Transverse colon (tissue), 4 donors: ENCODE measurements around the gene GNAO1. TPM values are rescaled to one million over a fixed set of nuclear protein-coding genes. Genes with fewer than 3 reads are reported as not detected.

Experiments
- DNase-seq: peaks from one replicate; pipeline ENCODE4 v3.0.0-alpha.2; 2019
- H3K27ac ChIP-seq, 4 donors: fragments of 200-600 bp; sonication (generic); 2 replicates each; pipeline ENCODE4 v1.5.1; 2016 to 2018; ENCODE audit warnings: inconsistent platforms in 4 of 4
- H3K27me3 ChIP-seq: fragments of 200-600 bp; sonication (generic); 2 replicates; pipeline ENCODE4 v1.5.1; 2017; ENCODE audit warnings: inconsistent platforms
- H3K36me3 ChIP-seq, 4 donors: fragments of 200-600 bp; sonication (generic); 2 replicates each; pipeline ENCODE4 v1.5.1; 2017 to 2019; ENCODE audit warnings: inconsistent platforms in 4 of 4
- H3K4me1 ChIP-seq, 4 donors: fragments of 200-600 bp; sonication (generic); 2 replicates each; pipeline ENCODE4 v1.5.1; 2017 to 2020; ENCODE audit warnings: inconsistent platforms in 4 of 4
- H3K4me3 ChIP-seq, 4 donors: fragments of 200-600 bp; sonication (generic); 1 replicate in 1 of 4; 2 replicates in 3 of 4; pipeline versions ENCODE4 v1.5.1 to v1.6.1; 2017 to 2019; ENCODE audit warnings: inconsistent platforms in 4 of 4
- H3K9me3 ChIP-seq, 2 donors: fragments of 200-600 bp; sonication (generic); 2 replicates each; pipeline ENCODE4 v1.5.1; 2017 to 2019; ENCODE audit warnings: inconsistent platforms in 2 of 2
- CTCF ChIP-seq, 5 experiments: fragments of 200-600 bp in 3 of 5; fragments of 450-650 bp in 2 of 5; sonication (generic) in 3 of 5; IDR thresholded peaks; 1 replicate in 2 of 5; 2 replicates in 3 of 5; pipeline ENCODE4 v1.5.1; 2016 to 2017; ENCODE audit warnings: antibody characterized with exemption in 5 of 5, inconsistent platforms in 3 of 5, mild to moderate bottlenecking in 2 of 5, moderate library complexity in 1 of 5
- EP300 ChIP-seq: sonication (generic); formaldehyde crosslinking; IDR thresholded peaks from one replicate; pipeline ENCODE4 v1.6.1; 2017; ENCODE audit warnings: antibody characterized with exemption, low read depth
- POLR2A ChIP-seq: fragments of 450-650 bp; IDR thresholded peaks from one replicate; pipeline ENCODE4 v1.6.1; 2016; ENCODE audit warnings: antibody characterized with exemption, mild to moderate bottlenecking, moderate library complexity
- POLR2AphosphoS5 ChIP-seq, 3 donors: sonication (generic); formaldehyde crosslinking; IDR thresholded peaks; one replicate each; pipeline ENCODE4 v1.6.1; 2016; ENCODE audit warnings: antibody characterized with exemption in 3 of 3
- WGBS, 2 donors: methylation state at CpG; one replicate each; pipeline ENCODE4 v1.1.5; 2018; ENCODE audit warnings: low coverage in 1 of 2; 5-methylcytosine and 5-hydroxymethylcytosine counted together
- in situ Hi-C, 4 donors: fragments of 200-750 bp; cut with MboI; loops; one replicate each; pipeline versions ENCODE4 v1.15.0 to v1.15.1; 2017; ENCODE audit warnings: low sequenced_read_pairs in 3 of 4, low pct_ligation_motif_present in 1 of 4, low pct_unique_long_range_greater_than_20kb in 1 of 4
- intact Hi-C: fragments of 100-400 bp; cut with DNase I; formaldehyde crosslinking; loops from one replicate; pipeline ENCODE4 v1.15.1; 2023; ENCODE audit warnings: low total_unique reads
- total RNA-seq, 4 donors: library from RNA; depleted of rRNA; stranded (reverse); fragments of >200 nt; gene quantifications; one replicate each; pipeline ENCODE4 v1.1.0, GENCODE V29; 2016

Gene GNAO1
- total RNA-seq, 4 donors from 2014 or later = 7.3 to 25.4 (median 11.3) TPM

GRCh38 chr16:56347166-56347565 is 155.9 kb downstream of the GNAO1 start:
- DNase-seq = no peak
- TF ChIP-seq CTCF (IDR thresholded peaks at IDR 0.05) (no peak), EP300 (no peak), POLR2AphosphoS5 (IDR thresholded peaks at IDR 0.05) (no peak)
- intact Hi-C loops = no loop called here

DNA sequence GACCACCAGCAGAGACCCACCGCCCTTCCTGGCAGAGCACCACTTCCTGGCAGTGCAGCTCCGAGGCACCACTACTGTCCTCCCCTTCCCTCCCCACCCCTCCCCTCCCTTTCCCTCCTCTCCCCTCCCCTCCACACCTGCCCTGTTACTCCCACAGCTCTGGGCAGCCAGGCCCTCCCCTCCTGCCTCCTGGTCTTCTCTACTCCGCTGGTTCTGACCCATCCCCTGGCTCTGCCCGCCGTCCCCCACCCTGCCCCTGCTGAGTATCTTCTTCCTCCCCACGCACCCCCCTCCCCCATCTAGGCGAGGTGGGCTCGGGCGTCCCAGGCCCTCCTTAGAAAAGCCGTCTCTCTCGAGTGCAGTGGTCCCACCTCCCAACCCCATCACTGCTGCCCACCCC is 156.4 kb downstream of the GNAO1 start:
- DNase-seq = no peak
- Histone ChIP-seq H3K36me3 (no peaks in the 10 kb centered on the region), H3K4me1 (no peaks in the 10 kb centered on the region), H3K27me3 (no peaks in the 10 kb centered on the region), H3K9me3 (no peaks in the 10 kb centered on the region), H3K27ac (no peak overlapping the region), H3K4me3 (no peak overlapping the region)
- TF ChIP-seq CTCF (IDR thresholded peaks at IDR 0.05) = no peak
- no peak for TF ChIP-seq POLR2A
- TF ChIP-seq POLR2AphosphoS5 (IDR thresholded peaks at IDR 0.05) = no peak
- no peak for TF ChIP-seq EP300
- in situ Hi-C loops = no loop called here
- intact Hi-C loops = no loop called here
- 80 to 100% methylated on average over 1 to 11 of the region's 11 CpGs for WGBS, 2 donors

More at GRCh38 chr16:56347166-56347565, 155.9 kb downstream of the GNAO1 start:
- Histone ChIP-seq H3K4me3 (no peak overlapping the region), H3K27me3 (no peaks in the 10 kb centered on the region), H3K4me1 (no peaks in the 10 kb centered on the region), H3K27ac (no peak overlapping the region), H3K9me3 (no peaks in the 10 kb centered on the region), H3K36me3 (no peaks in the 10 kb centered on the region)
- WGBS, 2 donors = 100% methylated on average over 1 of the region's 8 CpGs; no CpG with 5 or more reads in 1 of the 2 donors
- in situ Hi-C loops = no loop called here

DNA sequence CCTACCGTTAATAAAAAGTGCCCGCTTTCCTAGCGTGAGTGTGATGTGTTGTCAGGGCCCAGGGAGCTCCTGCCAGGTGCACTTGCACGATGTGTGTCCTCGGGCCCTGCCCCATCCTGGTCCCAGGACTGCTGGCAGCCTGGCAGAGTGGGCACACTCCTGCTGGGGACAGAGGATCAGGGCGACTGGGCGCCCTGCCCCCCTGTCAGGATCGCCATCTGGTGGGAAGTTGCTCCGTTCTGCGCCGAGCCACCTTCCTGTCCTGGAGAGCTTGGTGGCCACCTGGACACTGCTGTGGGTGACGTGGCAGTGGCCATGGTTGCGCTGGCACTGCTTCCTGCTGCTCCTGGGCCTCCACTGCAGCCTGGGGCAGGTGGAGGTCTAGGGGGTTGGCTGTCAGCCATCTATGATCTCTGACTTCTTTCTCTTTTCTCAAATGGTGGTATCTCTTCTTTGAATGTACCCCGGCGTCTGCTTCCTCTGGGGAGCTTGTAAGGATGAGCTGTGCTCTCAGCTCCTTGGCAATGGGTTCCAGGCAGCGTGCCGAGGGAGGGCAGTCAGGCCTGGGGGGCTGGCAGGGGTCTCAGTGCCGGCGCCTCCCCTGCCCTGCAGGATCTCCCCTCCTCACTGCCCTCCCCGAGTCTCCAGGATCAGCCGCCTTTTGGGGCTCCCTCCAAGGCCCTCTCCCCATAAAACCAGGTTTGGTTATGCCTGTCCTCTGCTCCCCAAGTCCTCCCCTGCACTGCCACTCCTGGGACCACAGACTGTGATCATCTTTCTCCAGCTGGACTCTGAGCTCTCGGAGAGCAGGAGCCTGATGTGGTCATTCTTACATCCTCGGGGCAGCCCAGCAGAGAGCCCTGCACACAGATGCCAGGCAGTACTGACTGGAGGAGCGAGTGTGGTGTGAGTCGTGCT is 157.1 kb downstream of the GNAO1 start:
- WGBS, 2 donors = 87 to 88% methylated on average over 3 to 25 of the region's 25 CpGs
- no peaks in the 10 kb centered on the region for H3K9me3 ChIP-seq

GRCh38 chr16:56349086-56349415 is 157.8 kb downstream of the GNAO1 start:
- intact Hi-C loops (no loop called here), in situ Hi-C loops (no loop called here)
- Histone ChIP-seq H3K9me3 (no peaks in the 10 kb centered on the region), H3K4me1 (no peaks in the 10 kb centered on the region), H3K4me3 (no peak overlapping the region), H3K36me3 (no peaks in the 10 kb centered on the region), H3K27me3 (no peaks in the 10 kb centered on the region), H3K27ac (no peak overlapping the region)
- TF ChIP-seq POLR2AphosphoS5 (IDR thresholded peaks at IDR 0.05) (no peak), EP300 (no peak)
- no peak for DNase-seq
- 94% methylated on average over 2 of the region's 2 CpGs; no CpG with 5 or more reads in 1 of the 2 donors for WGBS, 2 donors

More for the DNA sequence above, 157.1 kb downstream of the GNAO1 start:
- H3K4me3 ChIP-seq = no peak overlapping the region
- intact Hi-C loops (no loop called here), in situ Hi-C loops (no loop called here)
- no peaks in the 10 kb centered on the region for H3K4me1 ChIP-seq
- no peak overlapping the region for H3K27ac ChIP-seq
- DNase-seq = no peak
- H3K27me3 ChIP-seq = no peaks in the 10 kb centered on the region
- TF ChIP-seq POLR2AphosphoS5 (IDR thresholded peaks at IDR 0.05) (no peak), CTCF (IDR thresholded peaks at IDR 0.05) (no peak), EP300 (no peak), POLR2A (no peak)
- no peaks in the 10 kb centered on the region for H3K36me3 ChIP-seq
